Transverse colon (tissue), 4 donors: Measurements from ENCODE around the gene SNED1. TPM values are rescaled to one million over a fixed set of nuclear protein-coding genes. Genes with fewer than 3 reads are reported as not detected.

Source experiments
- DNase-seq: peaks from one replicate; pipeline ENCODE4 v3.0.0-alpha.2; 2019
- H3K27ac ChIP-seq, 4 donors: fragments of 200-600 bp; sonication (generic); 2 replicates each; pipeline ENCODE4 v1.5.1; 2016 to 2018; ENCODE audit warnings: inconsistent platforms in 4 of 4
- H3K27me3 ChIP-seq: fragments of 200-600 bp; sonication (generic); 2 replicates; pipeline ENCODE4 v1.5.1; 2017; ENCODE audit warnings: inconsistent platforms
- H3K36me3 ChIP-seq, 4 donors: fragments of 200-600 bp; sonication (generic); 2 replicates each; pipeline ENCODE4 v1.5.1; 2017 to 2019; ENCODE audit warnings: inconsistent platforms in 4 of 4
- H3K4me1 ChIP-seq, 4 donors: fragments of 200-600 bp; sonication (generic); 2 replicates each; pipeline ENCODE4 v1.5.1; 2017 to 2020; ENCODE audit warnings: inconsistent platforms in 4 of 4
- H3K4me3 ChIP-seq, 4 donors: fragments of 200-600 bp; sonication (generic); 1 replicate in 1 of 4; 2 replicates in 3 of 4; pipeline versions ENCODE4 v1.5.1 to v1.6.1; 2017 to 2019; ENCODE audit warnings: inconsistent platforms in 4 of 4
- H3K9me3 ChIP-seq, 2 donors: fragments of 200-600 bp; sonication (generic); 2 replicates each; pipeline ENCODE4 v1.5.1; 2017 to 2019; ENCODE audit warnings: inconsistent platforms in 2 of 2
- EP300 ChIP-seq: sonication (generic); formaldehyde crosslinking; IDR thresholded peaks from one replicate; pipeline ENCODE4 v1.6.1; 2017; ENCODE audit warnings: antibody characterized with exemption, low read depth
- POLR2A ChIP-seq: fragments of 450-650 bp; IDR thresholded peaks from one replicate; pipeline ENCODE4 v1.6.1; 2016; ENCODE audit warnings: antibody characterized with exemption, mild to moderate bottlenecking, moderate library complexity
- POLR2AphosphoS5 ChIP-seq, 3 donors: sonication (generic); formaldehyde crosslinking; IDR thresholded peaks; one replicate each; pipeline ENCODE4 v1.6.1; 2016; ENCODE audit warnings: antibody characterized with exemption in 3 of 3
- WGBS, 2 donors: methylation state at CpG; one replicate each; pipeline ENCODE4 v1.1.5; 2018; ENCODE audit warnings: low coverage in 1 of 2; 5-methylcytosine and 5-hydroxymethylcytosine counted together
- in situ Hi-C, 4 donors: fragments of 200-750 bp; cut with MboI; loops; one replicate each; pipeline versions ENCODE4 v1.15.0 to v1.15.1; 2017; ENCODE audit warnings: low sequenced_read_pairs in 3 of 4, low pct_ligation_motif_present in 1 of 4, low pct_unique_long_range_greater_than_20kb in 1 of 4
- intact Hi-C: fragments of 100-400 bp; cut with DNase I; formaldehyde crosslinking; loops from one replicate; pipeline ENCODE4 v1.15.1; 2023; ENCODE audit warnings: low total_unique reads
- total RNA-seq, 4 donors: library from RNA; depleted of rRNA; stranded (reverse); fragments of >200 nt; gene quantifications; one replicate each; pipeline ENCODE4 v1.1.0, GENCODE V29; 2016
- TF ChIP-seq, protein P1 (sequence below), 5 experiments: fragments of 200-600 bp in 3 of 5; fragments of 450-650 bp in 2 of 5; sonication (generic) in 3 of 5; IDR thresholded peaks; 1 replicate in 2 of 5; 2 replicates in 3 of 5; pipeline ENCODE4 v1.5.1; 2016 to 2017; ENCODE audit warnings: antibody characterized with exemption in 5 of 5, inconsistent platforms in 3 of 5, mild to moderate bottlenecking in 2 of 5, moderate library complexity in 1 of 5

The SNED1 gene
- total RNA-seq, 4 donors from 2014 or later: 8.2 to 65.5 (median 30.0) TPM

DNA sequence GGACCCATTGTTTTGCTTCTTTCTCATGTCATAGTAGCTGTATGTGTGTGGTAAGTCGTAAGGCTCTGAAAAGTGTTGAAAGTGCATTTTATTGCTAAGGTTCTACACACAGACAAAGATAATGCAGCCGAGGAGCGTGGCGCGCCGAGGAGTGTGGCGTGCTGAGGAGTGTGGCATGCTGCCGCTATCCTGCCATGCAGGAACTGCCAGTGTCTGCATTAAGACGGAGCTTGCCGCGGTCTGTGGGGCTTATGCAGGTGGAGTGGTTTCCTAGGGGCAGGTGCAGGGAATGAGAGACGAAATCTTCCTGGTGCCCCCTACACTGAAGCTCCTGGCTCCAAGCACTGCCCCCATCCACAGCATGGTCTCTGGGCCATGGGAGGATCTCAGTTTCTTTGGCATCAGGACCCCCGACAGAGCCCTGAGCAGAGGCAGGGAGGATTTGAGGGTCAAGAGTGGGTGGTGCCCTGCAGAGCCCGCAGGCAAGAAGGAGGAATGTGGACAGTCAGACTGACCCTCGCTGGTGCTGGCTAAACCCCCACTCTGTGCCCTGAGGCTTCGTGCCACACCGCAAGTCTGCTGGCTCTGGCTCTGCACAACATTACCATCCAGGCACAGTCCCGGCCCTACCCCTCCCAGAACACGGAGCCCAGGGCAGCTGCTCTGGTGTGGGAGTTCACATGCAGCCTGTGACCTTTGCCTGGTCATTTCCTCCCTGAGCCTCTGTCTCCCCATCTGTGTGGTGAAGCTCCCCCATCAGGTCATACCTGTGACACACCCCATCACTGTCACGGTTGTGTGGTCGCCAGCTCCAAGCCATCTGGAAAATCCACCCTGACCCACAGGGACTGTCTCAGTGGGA, 3.2 kb downstream of the SNED1 start:
- intact Hi-C loops (no loop called here), in situ Hi-C loops (no loop called here)
- H3K9me3 ChIP-seq: peaks cover 17 to 19% of the 10 kb centered on the region in 2 donors
- no peak for TF ChIP-seq POLR2AphosphoS5 (IDR thresholded peaks at IDR 0.05)
- TF ChIP-seq, protein P1, sequence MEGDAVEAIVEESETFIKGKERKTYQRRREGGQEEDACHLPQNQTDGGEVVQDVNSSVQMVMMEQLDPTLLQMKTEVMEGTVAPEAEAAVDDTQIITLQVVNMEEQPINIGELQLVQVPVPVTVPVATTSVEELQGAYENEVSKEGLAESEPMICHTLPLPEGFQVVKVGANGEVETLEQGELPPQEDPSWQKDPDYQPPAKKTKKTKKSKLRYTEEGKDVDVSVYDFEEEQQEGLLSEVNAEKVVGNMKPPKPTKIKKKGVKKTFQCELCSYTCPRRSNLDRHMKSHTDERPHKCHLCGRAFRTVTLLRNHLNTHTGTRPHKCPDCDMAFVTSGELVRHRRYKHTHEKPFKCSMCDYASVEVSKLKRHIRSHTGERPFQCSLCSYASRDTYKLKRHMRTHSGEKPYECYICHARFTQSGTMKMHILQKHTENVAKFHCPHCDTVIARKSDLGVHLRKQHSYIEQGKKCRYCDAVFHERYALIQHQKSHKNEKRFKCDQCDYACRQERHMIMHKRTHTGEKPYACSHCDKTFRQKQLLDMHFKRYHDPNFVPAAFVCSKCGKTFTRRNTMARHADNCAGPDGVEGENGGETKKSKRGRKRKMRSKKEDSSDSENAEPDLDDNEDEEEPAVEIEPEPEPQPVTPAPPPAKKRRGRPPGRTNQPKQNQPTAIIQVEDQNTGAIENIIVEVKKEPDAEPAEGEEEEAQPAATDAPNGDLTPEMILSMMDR (IDR thresholded peaks at IDR 0.05): no peak
- peaks cover 7% of the 10 kb centered on the region for H3K27me3 ChIP-seq
- peaks cover 0 to 14% (median 7%) of the 10 kb centered on the region in 4 donors for H3K4me1 ChIP-seq
- no peak for DNase-seq
- H3K4me3 ChIP-seq: no peak overlapping the region
- 90 to 92% methylated on average over 7 to 21 of the region's 21 CpGs for WGBS, 2 donors
- no peaks in the 10 kb centered on the region for H3K36me3 ChIP-seq
- no peak overlapping the region for H3K27ac ChIP-seq

DNA sequence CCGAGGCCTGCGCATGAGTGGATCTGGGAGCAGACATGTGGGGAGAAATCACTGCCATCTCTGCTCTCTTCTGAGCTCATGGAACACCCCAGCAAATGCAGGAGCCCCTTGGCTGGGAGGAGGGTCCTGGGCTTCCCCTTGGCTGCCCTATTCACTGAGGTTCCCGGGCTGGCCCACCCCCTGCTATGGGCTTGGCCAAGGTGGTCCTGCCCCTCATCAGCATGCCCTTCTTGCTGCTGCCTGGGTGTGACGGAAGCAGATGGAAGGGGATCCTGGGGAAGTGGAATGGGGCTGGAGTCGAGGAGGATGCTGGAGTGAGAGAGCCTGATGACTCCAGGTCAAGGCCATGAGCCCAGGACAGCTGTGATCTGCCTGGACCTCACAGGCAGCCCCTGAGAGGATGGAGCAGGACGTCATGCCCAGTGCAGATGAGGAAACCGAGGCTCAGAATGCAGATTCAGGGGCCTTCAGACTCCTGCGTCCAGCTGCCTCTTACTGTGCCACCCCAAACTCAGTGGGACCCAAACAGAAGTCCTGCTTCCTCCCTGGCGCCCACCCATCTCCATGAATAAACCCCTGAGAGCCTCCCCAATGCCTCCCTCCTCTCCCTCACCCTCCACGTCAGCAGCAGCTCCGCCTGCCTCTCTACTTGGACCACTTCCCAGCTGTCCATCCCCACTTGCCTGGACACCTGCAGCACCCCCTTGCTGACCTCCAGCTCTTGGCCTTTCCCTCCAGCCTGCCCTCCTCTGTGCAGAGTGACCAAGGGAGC, 4.0 kb downstream of the SNED1 start:
- WGBS, 2 donors: 80 to 86% methylated on average over 4 to 11 of the region's 11 CpGs
- Histone ChIP-seq H3K4me3 (no peak overlapping the region), H3K9me3 (peaks cover 17 to 19% of the 10 kb centered on the region in 2 donors), H3K4me1 (peaks cover 0 to 9% (median 6%) of the 10 kb centered on the region in 4 donors), H3K27ac (no peak overlapping the region), H3K36me3 (no peaks in the 10 kb centered on the region), H3K27me3 (peaks cover 7% of the 10 kb centered on the region)
- TF ChIP-seq EP300 (no peak), POLR2AphosphoS5 (IDR thresholded peaks at IDR 0.05) (no peak), POLR2A (no peak)
- TF ChIP-seq, protein P1 (IDR thresholded peaks at IDR 0.05): no peak
- DNase-seq: no peak
- in situ Hi-C loops (no loop called here), intact Hi-C loops (no loop called here)

DNA sequence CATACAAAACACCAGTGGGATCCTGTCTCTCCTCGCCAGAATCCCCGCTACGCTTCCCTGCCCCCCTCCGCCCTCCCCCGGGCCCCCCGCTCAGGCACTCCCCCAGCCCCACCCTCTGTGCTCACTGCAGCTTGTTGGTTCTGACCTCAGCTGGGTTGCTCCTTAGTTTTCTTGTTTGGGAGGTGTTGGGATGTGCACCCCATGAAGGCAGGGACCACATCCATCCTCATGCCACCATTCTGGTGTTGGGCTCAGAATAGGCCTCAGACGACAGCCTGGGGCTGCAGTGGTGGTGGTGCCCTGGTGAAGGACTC, 4.6 kb downstream of the SNED1 start:
- Histone ChIP-seq H3K4me3 (no peak overlapping the region), H3K36me3 (no peaks in the 10 kb centered on the region), H3K27me3 (peaks cover 7% of the 10 kb centered on the region), H3K27ac (no peak overlapping the region), H3K4me1 (peaks cover 0 to 3% (median 2%) of the 10 kb centered on the region in 4 donors), H3K9me3 (peaks cover 17 to 19% of the 10 kb centered on the region in 2 donors)
- TF ChIP-seq POLR2A (no peak), POLR2AphosphoS5 (IDR thresholded peaks at IDR 0.05) (no peak), EP300 (no peak)
- TF ChIP-seq, protein P1 (IDR thresholded peaks at IDR 0.05): no peak
- intact Hi-C loops: no loop called here
- 96 to 100% methylated on average over 3 to 7 of the region's 7 CpGs for WGBS, 2 donors
- in situ Hi-C loops: no loop called here
- no peak for DNase-seq

DNA sequence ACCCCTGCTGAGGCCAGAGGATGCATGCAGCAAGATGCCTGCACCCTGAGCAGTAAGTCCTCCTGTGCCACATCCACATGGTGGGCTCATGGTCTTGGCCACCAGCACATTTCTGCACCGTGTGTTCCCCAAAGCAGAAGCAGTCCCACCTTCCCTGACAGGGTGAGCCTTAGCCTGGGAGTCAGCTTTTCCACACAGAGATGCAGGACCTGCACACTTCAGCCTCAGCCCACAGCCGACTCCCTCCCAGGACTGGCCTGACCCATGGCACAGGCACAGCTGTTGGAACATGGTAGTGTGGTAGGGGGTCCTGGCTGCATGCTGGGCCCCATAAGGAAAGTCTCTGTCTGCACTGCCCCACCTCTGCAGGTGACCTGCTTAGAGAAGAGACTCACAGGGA, 5.0 kb downstream of the SNED1 start:
- H3K4me1 ChIP-seq: no peaks in the 10 kb centered on the region
- peaks cover 7% of the 10 kb centered on the region for H3K27me3 ChIP-seq
- TF ChIP-seq POLR2AphosphoS5 (IDR thresholded peaks at IDR 0.05) (no peak), EP300 (no peak), POLR2A (no peak)
- TF ChIP-seq, protein P1 (IDR thresholded peaks at IDR 0.05): no peak
- H3K4me3 ChIP-seq: no peak overlapping the region
- no peaks in the 10 kb centered on the region for H3K36me3 ChIP-seq
- H3K27ac ChIP-seq: no peak overlapping the region
- no peak for DNase-seq
- intact Hi-C loops: no loop called here
- in situ Hi-C loops: no loop called here
- peaks cover 17 to 19% of the 10 kb centered on the region in 2 donors for H3K9me3 ChIP-seq
- 95% methylated on average over 2 of the region's 2 CpGs; no CpG with 5 or more reads in 1 of the 2 donors for WGBS, 2 donors
